Body of pancreas (tissue), 4 donors: Measurements from ENCODE around the gene FBXL3. TPM values are rescaled to one million over a fixed set of nuclear protein-coding genes. Genes with fewer than 3 reads are reported as not detected.

Source experiments
- ATAC-seq: fragments of 150-250 bp; one replicate; pipeline ENCODE4 v1.9.1; 2016
- DNase-seq, 4 donors: peaks; one replicate each; pipeline ENCODE4 v3.0.0-alpha.2; 2019
- H3K27ac ChIP-seq, 4 donors: fragments of 200-600 bp; sonication (generic); 1 replicate in 3 of 4; 2 replicates in 1 of 4; pipeline versions ENCODE4 v1.5.1 to v1.6.1; 2016 to 2019; ENCODE audit warnings: mild to moderate bottlenecking in 1 of 4, mixed read lengths in 1 of 4, moderate library complexity in 1 of 4
- H3K27me3 ChIP-seq, 2 donors: fragments of 200-600 bp; sonication (generic); one replicate each; pipeline ENCODE4 v1.6.0; 2016; ENCODE audit warnings: mild to moderate bottlenecking in 1 of 2
- H3K36me3 ChIP-seq, 2 donors: fragments of 200-600 bp; sonication (generic); replicated peaks in 1 of 2; 2 replicates each; pipeline ENCODE4 v1.5.1; 2016; ENCODE audit warnings: low read depth in 2 of 2; ENCODE audit not compliant: insufficient read depth in 1 of 2
- H3K4me1 ChIP-seq: fragments of 200-600 bp; sonication (generic); one replicate; pipeline ENCODE4 v1.6.0; 2016
- H3K4me3 ChIP-seq, 2 donors: fragments of 200-600 bp; sonication (generic); 1 replicate in 1 of 2; 2 replicates in 1 of 2; pipeline ENCODE4 v1.5.1; 2016 to 2019
- H3K9me3 ChIP-seq, 3 donors: fragments of 200-600 bp; sonication (generic); 1 replicate in 2 of 3; 2 replicates in 1 of 3; pipeline ENCODE4 v1.5.1; 2016
- CTCF ChIP-seq, 7 experiments: fragments of 450-650 bp in 4 of 7; fragments of 200-600 bp in 3 of 7; sonication (generic) in 3 of 7; IDR thresholded peaks; one replicate each; pipeline ENCODE4 v1.5.1; 2016 to 2019; ENCODE audit warnings: antibody characterized with exemption in 7 of 7
- POLR2A ChIP-seq, 3 donors: fragments of 450-650 bp; IDR thresholded peaks; one replicate each; pipeline ENCODE4 v1.6.1; 2016; ENCODE audit warnings: antibody characterized with exemption in 3 of 3, mild to moderate bottlenecking in 2 of 3
- WGBS, 2 donors: methylation state at CpG; one replicate each; pipeline ENCODE4 v1.1.5; 2017; 5-methylcytosine and 5-hydroxymethylcytosine counted together
- intact Hi-C: fragments of 100-400 bp; cut with DNase I; formaldehyde crosslinking; loops from one replicate; pipeline ENCODE4 v1.15.1; 2023
- total RNA-seq, 2 donors: library from RNA; depleted of rRNA; stranded (reverse); fragments of >200 nt; gene quantifications; one replicate each; pipeline ENCODE4 v1.1.0, GENCODE V29; 2016

The FBXL3 gene
- total RNA-seq, 2 donors from 2014 or later: 25.4 to 35.0 TPM

- no peaks in the 10 kb centered on the region for H3K27me3 ChIP-seq
- H3K4me3 ChIP-seq: no peak overlapping the region
- H3K9me3 ChIP-seq: no peaks in the 10 kb centered on the region
- TF ChIP-seq CTCF (IDR thresholded peaks at IDR 0.05) (no peak), POLR2A (IDR thresholded peaks at IDR 0.05) (no peak)
- intact Hi-C loops: no loop called here
- ATAC-seq: no peak
- no peak overlapping the region for H3K27ac ChIP-seq
- 28 to 37% methylated on average over 4 of the region's 4 CpGs for WGBS, 2 donors
- H3K36me3 ChIP-seq: peaks cover 0 to 5% of the 10 kb centered on the region in 2 donors
- peaks cover 42% of the 10 kb centered on the region for H3K4me1 ChIP-seq
- DNase-seq: no peak
Measured at GRCh38 chr13:77001963-77002587, 24.9 kb downstream of the FBXL3 start.

- H3K27ac ChIP-seq: no peak overlapping the region
- no peak for ATAC-seq
- no peak for DNase-seq
- 32 to 33% methylated on average over 4 of the region's 4 CpGs for WGBS, 2 donors
- no peak overlapping the region for H3K4me3 ChIP-seq
- intact Hi-C loops: no loop called here
- H3K27me3 ChIP-seq: no peaks in the 10 kb centered on the region
- peaks cover 0 to 3% of the 10 kb centered on the region in 2 donors for H3K36me3 ChIP-seq
- no peaks in the 10 kb centered on the region for H3K9me3 ChIP-seq
- peaks cover 42% of the 10 kb centered on the region for H3K4me1 ChIP-seq
- TF ChIP-seq CTCF (IDR thresholded peaks at IDR 0.05) (no peak), POLR2A (IDR thresholded peaks at IDR 0.05) (no peak)
Measured at GRCh38 chr13:77001540-77001939, 25.4 kb downstream of the FBXL3 start.

GRCh38 chr13:77000475-77000874 is 26.5 kb downstream of the FBXL3 start:
- Histone ChIP-seq H3K9me3 (no peaks in the 10 kb centered on the region), H3K27me3 (no peaks in the 10 kb centered on the region), H3K27ac (peak overlapping the region in 1 of 4 donors; percentile 33), H3K4me3 (no peak overlapping the region), H3K4me1 (peaks cover 42% of the 10 kb centered on the region), H3K36me3 (peaks cover 0 to 5% of the 10 kb centered on the region in 2 donors)
- intact Hi-C loops: no loop called here
- ATAC-seq: no peak
- DNase-seq: no peak
- TF ChIP-seq POLR2A (IDR thresholded peaks at IDR 0.05) (no peak), CTCF (IDR thresholded peaks at IDR 0.05) (no peak)
- WGBS, 2 donors: 31 to 48% methylated on average over 1 of the region's 1 CpG

GRCh38 chr13:76994281-76994680 is 32.7 kb downstream of the FBXL3 start:
- no peaks in the 10 kb centered on the region for H3K27me3 ChIP-seq
- peaks cover 0 to 3% of the 10 kb centered on the region in 2 donors for H3K36me3 ChIP-seq
- no peak overlapping the region for H3K4me3 ChIP-seq
- ATAC-seq (no peak), DNase-seq (no peak)
- H3K9me3 ChIP-seq: no peaks in the 10 kb centered on the region
- H3K4me1 ChIP-seq: peaks cover 31% of the 10 kb centered on the region
- TF ChIP-seq POLR2A (IDR thresholded peaks at IDR 0.05) (no peak), CTCF (IDR thresholded peaks at IDR 0.05) (no peak)
- 94% methylated on average over 3 of the region's 3 CpGs for WGBS, 2 donors
- intact Hi-C loops: no loop called here
- no peak overlapping the region for H3K27ac ChIP-seq

- intact Hi-C loops: no loop called here
- 78 to 80% methylated on average over 5 of the region's 5 CpGs for WGBS, 2 donors
- no peak for ATAC-seq
- Histone ChIP-seq H3K4me1 (peaks cover 28% of the 10 kb centered on the region), H3K9me3 (no peaks in the 10 kb centered on the region), H3K27ac (no peak overlapping the region), H3K27me3 (no peaks in the 10 kb centered on the region), H3K4me3 (no peak overlapping the region), H3K36me3 (peaks cover 0 to 3% of the 10 kb centered on the region in 2 donors)
- no peak for DNase-seq
- TF ChIP-seq CTCF (IDR thresholded peaks at IDR 0.05): no peak
Measured at GRCh38 chr13:76993473-76993872, 33.5 kb downstream of the FBXL3 start.
